ENCODE results near the gene NXPE2. TPM values are rescaled to one million over a fixed set of nuclear protein-coding genes. Genes with fewer than 3 reads are reported as not detected.
"Not testable (repeated sequence)": the region's sequence is repeated elsewhere in the genome, so short reads cannot be mapped to it uniquely, and the experiment has no call there.

The NXPE2 gene
- total RNA-seq (not detected in 2 replicates), polyA plus RNA-seq (not detected in 2 replicates), polyA minus RNA-seq (0.14 TPM in 1 of 2 replicates, not detected in the other)
- total RNA-seq (2013), result 0.05 TPM

DNA sequence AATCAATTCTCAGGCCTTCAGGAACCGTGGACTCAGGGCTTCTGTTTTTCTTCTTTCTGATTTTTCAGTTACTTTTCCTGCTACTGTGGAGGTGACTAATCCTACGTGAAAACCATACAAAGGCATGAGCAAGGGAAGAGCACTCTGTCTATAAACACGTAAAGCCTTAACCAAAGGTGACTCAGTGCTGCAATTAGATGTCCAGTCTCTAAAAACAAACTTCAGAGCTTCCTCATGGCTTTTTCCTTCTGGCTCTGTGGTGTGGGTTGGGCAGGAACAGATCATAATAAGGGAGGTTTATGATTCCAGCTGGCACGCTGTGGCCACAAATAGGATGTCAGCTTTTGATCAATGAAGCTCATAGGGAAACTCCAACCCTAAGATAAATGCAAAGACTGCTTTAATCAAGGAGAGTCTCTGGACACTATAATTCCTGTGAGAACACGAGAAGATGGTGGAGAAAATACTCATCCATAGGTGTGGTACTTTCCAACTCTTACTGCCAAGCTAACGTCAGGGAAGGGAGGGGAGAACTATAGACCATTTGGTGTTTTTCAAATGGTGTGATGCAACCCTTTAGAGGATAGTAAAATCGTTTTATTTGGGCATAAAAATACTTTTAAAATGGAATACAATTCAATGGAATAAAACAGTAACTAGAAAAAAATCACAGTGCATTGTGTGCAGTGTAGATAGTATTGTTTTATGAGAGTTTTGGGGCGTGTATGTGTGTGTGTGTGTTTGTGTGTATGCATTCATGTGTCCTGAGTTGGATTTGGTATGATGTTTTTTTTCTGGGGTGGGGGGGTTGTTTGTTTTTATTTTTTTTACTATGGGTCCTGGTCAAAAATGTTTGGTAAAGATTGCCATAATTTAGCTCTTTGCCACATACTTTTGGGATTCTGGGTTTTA lies at the start of gene NXPE2:
NXPE2 (plus strand) TSS at position 403 of the 912 bp plus-strand sequence; CDS start at position 452, 49 bp downstream.
- TF ChIP-seq, protein P1, sequence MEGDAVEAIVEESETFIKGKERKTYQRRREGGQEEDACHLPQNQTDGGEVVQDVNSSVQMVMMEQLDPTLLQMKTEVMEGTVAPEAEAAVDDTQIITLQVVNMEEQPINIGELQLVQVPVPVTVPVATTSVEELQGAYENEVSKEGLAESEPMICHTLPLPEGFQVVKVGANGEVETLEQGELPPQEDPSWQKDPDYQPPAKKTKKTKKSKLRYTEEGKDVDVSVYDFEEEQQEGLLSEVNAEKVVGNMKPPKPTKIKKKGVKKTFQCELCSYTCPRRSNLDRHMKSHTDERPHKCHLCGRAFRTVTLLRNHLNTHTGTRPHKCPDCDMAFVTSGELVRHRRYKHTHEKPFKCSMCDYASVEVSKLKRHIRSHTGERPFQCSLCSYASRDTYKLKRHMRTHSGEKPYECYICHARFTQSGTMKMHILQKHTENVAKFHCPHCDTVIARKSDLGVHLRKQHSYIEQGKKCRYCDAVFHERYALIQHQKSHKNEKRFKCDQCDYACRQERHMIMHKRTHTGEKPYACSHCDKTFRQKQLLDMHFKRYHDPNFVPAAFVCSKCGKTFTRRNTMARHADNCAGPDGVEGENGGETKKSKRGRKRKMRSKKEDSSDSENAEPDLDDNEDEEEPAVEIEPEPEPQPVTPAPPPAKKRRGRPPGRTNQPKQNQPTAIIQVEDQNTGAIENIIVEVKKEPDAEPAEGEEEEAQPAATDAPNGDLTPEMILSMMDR (IDR thresholded peaks at IDR 0.05), result no peak
- no peak for TF ChIP-seq EZH2 (IDR thresholded peaks at IDR 0.05; ENCODE audit: borderline replicate concordance, insufficient read depth, low read depth, low read length, poor library complexity, severe bottlenecking)
- Histone ChIP-seq H3K9ac (ENCODE audit: low read length) (no peak within 1 kb of the TSS), H3K79me2 (ENCODE audit: control insufficient read depth, insufficient read depth, low read length) (no peaks in the 10 kb centered on the region), H4K20me1 (ENCODE audit: control insufficient read depth, insufficient read depth, low read length, poor library complexity, severe bottlenecking) (no peaks in the 10 kb centered on the region), H3K27me3 (replicated peaks in 1 of 4; ENCODE audit: control extremely low read depth in 1 of 4, control insufficient read depth in 3 of 4, insufficient read depth in 4 of 4, low read length in 3 of 4) (no peaks in the 10 kb centered on the region), H2AFZ (ENCODE audit: insufficient read depth, low read depth, low read length, poor library complexity, severe bottlenecking) (no peak within 1 kb of the TSS), H3K9me3 (ENCODE audit: control extremely low read depth in 1 of 3, control insufficient read depth in 2 of 3, insufficient read depth in 1 of 3, low read length in 2 of 3) (peaks cover 0 to 3% (median 0%) of the 10 kb centered on the region in 3 donors), H3K4me2 (replicated peaks; ENCODE audit: low read depth, low read length, poor library complexity, severe bottlenecking) (no peak within 1 kb of the TSS), H3K36me3 (replicated peaks in 1 of 2; ENCODE audit: control extremely low read depth in 1 of 2, control insufficient read depth in 1 of 2, extremely low read depth in 1 of 2, insufficient read depth in 2 of 2, low read length in 1 of 2) (no peaks in the 10 kb centered on the region), H3K4me3 (ENCODE audit: control extremely low read depth in 1 of 5, extremely low read depth in 1 of 5, insufficient read depth in 1 of 5, low read depth in 2 of 5, low read length in 4 of 5) (no peak within 1 kb of the TSS), H3K27ac (ENCODE audit: low read length in 2 of 2) (no peak within 1 kb of the TSS), H3K4me1 (ENCODE audit: control insufficient read depth in 2 of 2, insufficient read depth in 2 of 2, low read length in 2 of 2) (no peaks in the 10 kb centered on the region)
- Mint-ChIP-seq H3K4me3 (no peak within 1 kb of the TSS), H3K27me3 (no peaks in the 10 kb centered on the region), H3K4me1 (no peaks in the 10 kb centered on the region), H3K9me3 (ENCODE audit: insufficient read depth) (no peaks in the 10 kb centered on the region), H3K27ac (no peak within 1 kb of the TSS)
- POLR2A ChIA-PET, result no interaction called here
- CTCF ChIA-PET, result no interaction called here
- ATAC-seq (ENCODE audit: low read depth), result no peak
- DNase-seq, result no peak
- WGBS (ENCODE audit: insufficient coverage), result 88% methylated on average over 4 of the region's 8 CpGs
- intact Hi-C loops (cut with micrococcal nuclease), result no loop called here

DNA sequence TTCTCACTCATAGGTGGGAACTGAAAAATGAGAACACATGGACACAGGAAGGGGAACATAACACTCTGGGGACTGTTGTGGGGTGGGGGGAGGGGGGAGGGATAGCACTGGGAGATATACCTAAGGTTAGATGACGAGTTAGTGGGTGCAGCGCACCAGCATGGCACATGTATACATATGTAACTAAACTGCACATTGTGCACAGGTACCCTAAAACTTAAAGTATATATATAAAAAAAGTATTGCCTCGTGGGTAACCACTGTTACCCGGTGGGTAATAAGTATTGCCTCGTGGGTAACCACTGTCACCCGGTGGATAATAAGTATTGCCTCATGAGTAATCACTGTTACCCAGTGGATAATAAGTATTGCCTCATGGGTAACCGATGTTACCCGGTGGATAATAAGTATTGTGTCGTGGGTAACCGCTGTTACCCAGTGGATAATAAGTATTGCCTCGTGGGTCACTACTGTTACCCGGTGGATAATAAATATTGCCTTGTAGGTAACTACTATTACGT lies 46.8 kb upstream of the NXPE2 start:
- intact Hi-C loops (cut with micrococcal nuclease), result not testable (repeated sequence)

DNA sequence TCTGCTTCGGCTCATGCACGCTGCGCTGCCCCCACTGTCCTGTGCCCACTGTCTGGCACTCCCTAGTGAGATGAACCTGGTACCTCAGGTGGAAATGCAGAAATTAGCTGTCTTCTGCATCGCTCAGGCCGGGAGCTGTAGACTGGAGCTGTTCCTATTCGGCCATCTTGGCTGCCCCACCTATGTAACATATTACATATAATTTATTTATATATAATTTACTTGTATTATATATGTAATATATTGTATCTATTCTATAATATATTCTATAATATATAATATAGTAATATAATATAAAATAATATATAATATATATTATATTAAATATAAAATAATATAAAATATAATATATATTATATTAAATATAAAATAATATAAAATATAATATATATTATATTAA lies 38.9 kb upstream of the NXPE2 start:
- H3K36me3 ChIP-seq (replicated peaks in 1 of 2; ENCODE audit: control extremely low read depth in 1 of 2, control insufficient read depth in 1 of 2, extremely low read depth in 1 of 2, insufficient read depth in 2 of 2, low read length in 1 of 2); POLR2A ChIA-PET; H3K27me3 ChIP-seq (replicated peaks in 1 of 4; ENCODE audit: control extremely low read depth in 1 of 4, control insufficient read depth in 3 of 4, insufficient read depth in 4 of 4, low read length in 3 of 4); ATAC-seq (ENCODE audit: low read depth); H3K9ac ChIP-seq (ENCODE audit: low read length); H3K4me1 ChIP-seq (ENCODE audit: control insufficient read depth in 2 of 2, insufficient read depth in 2 of 2, low read length in 2 of 2); H3K27me3 Mint-ChIP-seq; H3K79me2 ChIP-seq (ENCODE audit: control insufficient read depth, insufficient read depth, low read length); H3K4me2 ChIP-seq (replicated peaks; ENCODE audit: low read depth, low read length, poor library complexity, severe bottlenecking); H3K4me3 ChIP-seq (ENCODE audit: control extremely low read depth in 1 of 5, extremely low read depth in 1 of 5, insufficient read depth in 1 of 5, low read depth in 2 of 5, low read length in 4 of 5); H3K4me1 Mint-ChIP-seq; H3K27ac Mint-ChIP-seq; H3K27ac ChIP-seq (ENCODE audit: low read length in 2 of 2); H2AFZ ChIP-seq (ENCODE audit: insufficient read depth, low read depth, low read length, poor library complexity, severe bottlenecking); H4K20me1 ChIP-seq (ENCODE audit: control insufficient read depth, insufficient read depth, low read length, poor library complexity, severe bottlenecking); CTCF ChIA-PET; H3K9me3 ChIP-seq (ENCODE audit: control extremely low read depth in 1 of 3, control insufficient read depth in 2 of 3, insufficient read depth in 1 of 3, low read length in 2 of 3); DNase-seq; H3K4me3 Mint-ChIP-seq; intact Hi-C loops (cut with micrococcal nuclease); H3K9me3 Mint-ChIP-seq (ENCODE audit: insufficient read depth): not testable (repeated sequence)
- 91% methylated on average over 3 of the region's 6 CpGs for WGBS (ENCODE audit: insufficient coverage)

More for the DNA sequence above, 46.8 kb upstream of the NXPE2 start:
- H3K27ac Mint-ChIP-seq; H3K9me3 ChIP-seq (ENCODE audit: control extremely low read depth in 1 of 3, control insufficient read depth in 2 of 3, insufficient read depth in 1 of 3, low read length in 2 of 3); H3K4me1 Mint-ChIP-seq; H3K4me3 ChIP-seq (ENCODE audit: control extremely low read depth in 1 of 5, extremely low read depth in 1 of 5, insufficient read depth in 1 of 5, low read depth in 2 of 5, low read length in 4 of 5); H3K36me3 ChIP-seq (replicated peaks in 1 of 2; ENCODE audit: control extremely low read depth in 1 of 2, control insufficient read depth in 1 of 2, extremely low read depth in 1 of 2, insufficient read depth in 2 of 2, low read length in 1 of 2); H3K27me3 Mint-ChIP-seq; H3K9ac ChIP-seq (ENCODE audit: low read length); H3K79me2 ChIP-seq (ENCODE audit: control insufficient read depth, insufficient read depth, low read length); H3K27me3 ChIP-seq (replicated peaks in 1 of 4; ENCODE audit: control extremely low read depth in 1 of 4, control insufficient read depth in 3 of 4, insufficient read depth in 4 of 4, low read length in 3 of 4); H3K9me3 Mint-ChIP-seq (ENCODE audit: insufficient read depth); H4K20me1 ChIP-seq (ENCODE audit: control insufficient read depth, insufficient read depth, low read length, poor library complexity, severe bottlenecking); H3K4me2 ChIP-seq (replicated peaks; ENCODE audit: low read depth, low read length, poor library complexity, severe bottlenecking); H2AFZ ChIP-seq (ENCODE audit: insufficient read depth, low read depth, low read length, poor library complexity, severe bottlenecking); ATAC-seq (ENCODE audit: low read depth); H3K4me3 Mint-ChIP-seq; H3K4me1 ChIP-seq (ENCODE audit: control insufficient read depth in 2 of 2, insufficient read depth in 2 of 2, low read length in 2 of 2); POLR2A ChIA-PET; DNase-seq; H3K27ac ChIP-seq (ENCODE audit: low read length in 2 of 2); CTCF ChIA-PET: not testable (repeated sequence)
- 93% methylated on average over 6 of the region's 13 CpGs for WGBS (ENCODE audit: insufficient coverage)
